NCI-H2029 (cell line): ENCODE measurements around the gene ICAM2.
"Not testable (repeated sequence)": the region's sequence is repeated elsewhere in the genome, so short reads cannot be mapped to it uniquely, and the experiment has no call there.

Experiments
- DNase-seq: peaks from one replicate; lab custom pipeline; 2025; lab: John Stamatoyannopoulos, UW

ICAM2 gene

GRCh38 chr17:63997341-63998048 lies 22.9 kb downstream of the ICAM2 start:
- DNase-seq: no peak

GRCh38 chr17:63996430-63997182 lies 23.8 kb downstream of the ICAM2 start:
- DNase-seq: no peak

- no peak for DNase-seq
Observed at GRCh38 chr17:63995626-63996025, 24.8 kb downstream of the ICAM2 start.

GRCh38 chr17:63993368-63993985 lies 27.0 kb downstream of the ICAM2 start:
- no peak for DNase-seq

GRCh38 chr17:63991611-63992010 lies 28.8 kb downstream of the ICAM2 start:
- no peak for DNase-seq

- DNase-seq: no peak
Observed at GRCh38 chr17:63989622-63990345, 30.6 kb downstream of the ICAM2 start.

- DNase-seq: no peak
Observed at GRCh38 chr17:63988741-63989621, 31.5 kb downstream of the ICAM2 start.

- DNase-seq: no peak
Observed at GRCh38 chr17:63988127-63988478, 32.3 kb downstream of the ICAM2 start.

GRCh38 chr17:63987221-63988126 lies 33.0 kb downstream of the ICAM2 start:
- no peak for DNase-seq

GRCh38 chr17:63986821-63987220 lies 33.6 kb downstream of the ICAM2 start:
- DNase-seq: no peak

GRCh38 chr17:63985387-63986140 lies 34.9 kb downstream of the ICAM2 start:
- DNase-seq: no peak

- no peak for DNase-seq
Observed at GRCh38 chr17:63984651-63985386, 35.6 kb downstream of the ICAM2 start.

- no peak for DNase-seq
Observed at GRCh38 chr17:63984236-63984635, 36.2 kb downstream of the ICAM2 start.

- DNase-seq: no peak
Observed at GRCh38 chr17:63983320-63983719, 37.1 kb downstream of the ICAM2 start.

- not testable (repeated sequence) for DNase-seq
Observed at GRCh38 chr17:63982641-63983040, 37.8 kb downstream of the ICAM2 start.

GRCh38 chr17:63978272-63979200 lies 41.9 kb downstream of the ICAM2 start:
- no peak for DNase-seq

- no peak for DNase-seq
Observed at GRCh38 chr17:63976702-63977101, 43.7 kb downstream of the ICAM2 start.

GRCh38 chr17:63975541-63976092 lies 44.8 kb downstream of the ICAM2 start:
- no peak for DNase-seq
